Lower lobe of right lung (tissue), 2 donors: ENCODE measurements around the gene ANK3. TPM values are rescaled to one million over a fixed set of nuclear protein-coding genes. Genes with fewer than 3 reads are reported as not detected.

ENCODE experiments used
- ATAC-seq, 2 donors: fragments of 200-7000 bp; cut with Tn5 transposase; one replicate each; pipeline ENCODE4 v1.9.1; 2020 to 2022; ENCODE audit warnings: mild to moderate bottlenecking in 2 of 2, moderate library complexity in 2 of 2
- DNase-seq: peaks from one replicate; pipeline ENCODE4 v3.0.0-alpha.2; 2020
- H3K27ac ChIP-seq: fragments of 200-600 bp; one replicate; pipeline ENCODE4 v1.8.0; 2022
- H3K27me3 ChIP-seq: fragments of 200-600 bp; one replicate; pipeline ENCODE4 v1.8.0; 2022; ENCODE audit warnings: low read depth
- H3K36me3 ChIP-seq: fragments of 200-600 bp; one replicate; pipeline ENCODE4 v1.8.0; 2022; ENCODE audit warnings: mild to moderate bottlenecking
- H3K4me1 ChIP-seq: fragments of 200-600 bp; one replicate; pipeline ENCODE4 v1.8.0; 2022
- H3K4me3 ChIP-seq: fragments of 200-600 bp; one replicate; pipeline ENCODE4 v1.8.0; 2022; ENCODE audit warnings: mild to moderate bottlenecking
- H3K9me3 ChIP-seq: fragments of 200-600 bp; one replicate; pipeline ENCODE4 v1.8.0; 2022
- CTCF ChIP-seq: fragments of 200-600 bp; IDR thresholded peaks from one replicate; pipeline ENCODE4 v1.8.0; 2022; ENCODE audit warnings: antibody characterized with exemption, mild to moderate bottlenecking
- intact Hi-C: fragments of 100-400 bp; cut with DNase I; formaldehyde crosslinking; loops from one replicate; pipeline ENCODE4 v1.11.0; 2022
- total RNA-seq: library from RNA; stranded (reverse); fragmentation: NEBNext Ultra II Directional; extraction: Animal tissue kit (Norgen Biotek cat#: 25700); gene quantifications from one replicate; pipeline ENCODE4 v1.2.1, GENCODE V29; 2021
- donor health status: DM: no; HTN: yes; CAD: no; lungs with severe emphysema.

ANK3 gene
- total RNA-seq, 1 donor from 2014 or later, result 75.9 TPM

DNA sequence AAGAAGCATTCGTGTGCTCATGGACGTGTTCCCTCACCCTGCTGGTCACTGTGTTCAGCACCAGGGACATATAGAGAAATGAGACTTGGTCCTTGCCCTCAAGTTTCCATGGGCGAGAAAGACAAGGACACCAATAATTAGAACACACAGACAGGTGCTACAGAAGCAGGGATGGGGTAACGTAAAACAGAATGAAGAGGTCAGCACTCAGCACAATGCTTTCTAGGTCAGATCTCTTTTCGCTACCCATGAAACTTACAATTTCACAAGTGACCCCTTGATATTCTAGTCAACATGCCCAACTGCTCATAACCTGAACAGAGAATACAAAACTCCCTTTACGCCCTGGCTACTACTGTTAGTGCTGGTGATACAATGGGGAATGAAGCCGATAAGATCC, 6.0 kb upstream of the ANK3 start:
- H3K27me3 ChIP-seq, result no peaks in the 10 kb centered on the region
- ATAC-seq (no peak), DNase-seq (no peak)
- H3K27ac ChIP-seq, result no peak overlapping the region
- no peak for TF ChIP-seq CTCF
- no peaks in the 10 kb centered on the region for H3K36me3 ChIP-seq
- no peak overlapping the region for H3K4me3 ChIP-seq
- intact Hi-C loops, result no loop called here
- H3K9me3 ChIP-seq, result no peaks in the 10 kb centered on the region
- no peaks in the 10 kb centered on the region for H3K4me1 ChIP-seq

- ATAC-seq, result peak in 1 of 2 donors; percentile 47
- Histone ChIP-seq H3K4me1 (peaks cover under 1% of the 10 kb centered on the region), H3K36me3 (no peaks in the 10 kb centered on the region), H3K4me3 (no peak overlapping the region), H3K27me3 (no peaks in the 10 kb centered on the region), H3K27ac (no peak overlapping the region), H3K9me3 (no peaks in the 10 kb centered on the region)
- no peak for DNase-seq
- no peak for TF ChIP-seq CTCF
- intact Hi-C loops, result no loop called here
Measured at GRCh38 chr10:60394446-60394845, 4.8 kb upstream of the ANK3 start.

DNA sequence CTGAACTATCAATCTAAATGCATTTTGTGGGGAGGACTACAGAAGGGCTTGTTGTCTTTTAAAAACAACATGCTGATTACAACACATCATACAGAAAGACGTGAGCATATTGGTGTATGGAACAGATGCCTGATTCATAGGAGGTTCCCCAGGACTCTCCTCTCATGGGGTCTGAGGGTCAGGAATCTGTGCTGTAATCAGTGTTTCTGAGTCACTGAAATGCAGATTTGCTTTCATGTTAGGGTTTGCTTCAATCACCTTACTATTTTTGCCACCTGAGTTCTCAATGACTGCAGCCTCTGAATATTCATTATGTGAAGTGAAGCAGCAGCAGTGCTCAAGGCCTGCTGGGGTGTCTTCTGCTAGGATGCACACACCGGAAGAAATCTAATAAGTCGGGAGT, 550 bp upstream of the ANK3 start:
- Histone ChIP-seq H3K36me3 (no peaks in the 10 kb centered on the region), H3K9me3 (no peaks in the 10 kb centered on the region), H3K27ac (no peak overlapping the region), H3K27me3 (no peaks in the 10 kb centered on the region), H3K4me3 (no peak overlapping the region), H3K4me1 (peaks cover 11% of the 10 kb centered on the region)
- DNase-seq (no peak), ATAC-seq (no peak)
- intact Hi-C loops, result no loop called here
- no peak for TF ChIP-seq CTCF

DNA sequence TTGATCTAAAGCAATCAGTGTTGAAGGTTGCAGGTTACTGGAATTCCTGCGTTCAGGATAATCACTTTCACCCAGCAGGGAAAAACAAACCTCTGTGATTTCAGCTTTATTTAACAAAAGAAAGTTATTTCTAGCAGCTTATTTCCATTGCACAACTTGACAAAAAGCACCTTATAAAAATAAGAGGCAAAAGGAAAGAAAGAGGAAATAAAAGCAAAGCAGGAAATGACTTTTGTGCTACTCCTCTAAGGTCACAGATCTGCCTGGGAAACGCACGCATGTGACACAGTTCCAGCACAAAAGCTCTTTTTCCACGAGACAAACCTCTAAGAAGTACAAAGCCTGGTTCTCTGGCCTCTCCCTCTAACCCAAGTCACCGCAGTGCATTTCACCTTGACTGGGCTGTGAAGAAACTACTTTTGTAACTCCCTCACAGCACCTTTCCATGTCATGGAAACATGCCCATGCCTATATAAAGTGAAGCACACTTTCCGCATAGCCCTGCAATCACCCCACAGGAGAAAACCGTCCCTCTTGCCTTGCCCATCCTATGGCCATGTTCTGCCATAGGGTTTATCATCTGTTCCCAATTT, 870 bp downstream of the ANK3 start:
- Histone ChIP-seq H3K27me3 (no peaks in the 10 kb centered on the region), H3K4me1 (peaks cover 17% of the 10 kb centered on the region), H3K4me3 (no peak overlapping the region), H3K27ac (no peak overlapping the region), H3K36me3 (no peaks in the 10 kb centered on the region), H3K9me3 (no peaks in the 10 kb centered on the region)
- intact Hi-C loops, result no loop called here
- no peak for DNase-seq
- TF ChIP-seq CTCF, result no peak
- no peak for ATAC-seq

DNA sequence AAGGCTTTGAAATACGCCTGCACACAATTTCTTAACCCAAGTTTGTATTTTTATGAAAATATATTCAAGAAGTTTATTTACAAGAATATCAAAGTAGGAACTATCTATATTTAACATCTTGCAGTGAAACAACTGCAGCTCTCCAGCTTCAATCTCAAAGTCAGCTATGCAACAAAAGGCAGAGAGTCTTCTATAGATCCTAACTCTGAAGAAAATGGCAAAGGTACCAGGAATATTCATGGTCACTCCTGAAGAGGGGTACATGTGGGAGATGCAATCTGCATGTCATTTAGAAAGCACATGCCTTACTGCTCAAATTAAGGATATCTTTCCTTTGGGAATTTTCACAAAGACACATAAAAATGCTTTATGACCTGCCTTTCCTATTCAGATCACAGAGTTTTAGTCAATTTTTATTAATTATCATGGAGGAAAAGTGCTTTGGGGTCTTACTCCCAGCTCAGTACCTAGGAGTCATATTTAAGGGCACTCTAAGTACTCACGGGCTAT, 1.5 kb downstream of the ANK3 start:
- H3K9me3 ChIP-seq, result no peaks in the 10 kb centered on the region
- peaks cover 17% of the 10 kb centered on the region for H3K4me1 ChIP-seq
- no peak for TF ChIP-seq CTCF
- H3K4me3 ChIP-seq, result no peak overlapping the region
- H3K27me3 ChIP-seq, result no peaks in the 10 kb centered on the region
- intact Hi-C loops, result no loop called here
- no peak for DNase-seq
- no peak for ATAC-seq
- H3K27ac ChIP-seq, result no peak overlapping the region
- no peaks in the 10 kb centered on the region for H3K36me3 ChIP-seq
